Hematopoietic multipotent progenitor cell treated with erythropoietin and hydrocortisone succinate and interleukin-3 and kit ligand, for 4 days (in vitro differentiated cells): ENCODE measurements around the gene IL6R.

Experiments used
- DNase-seq: peaks from one replicate; pipeline ENCODE4 v3.0.0-alpha.2; 2015

Gene IL6R

GRCh38 chr1:154485106-154485505 lies 80.0 kb downstream of the IL6R start:
- peak; percentile 37 for DNase-seq

GRCh38 chr1:154485910-154486496 lies 80.9 kb downstream of the IL6R start:
- no peak for DNase-seq

GRCh38 chr1:154486756-154487155 lies 81.6 kb downstream of the IL6R start:
- DNase-seq = peak; percentile 54

- no peak for DNase-seq
These were observed 83.8 kb downstream of the IL6R start for GRCh38 chr1:154488922-154489321.

GRCh38 chr1:154489695-154490274 lies 84.6 kb downstream of the IL6R start:
- DNase-seq = no peak

- DNase-seq = peak; percentile 71
These were observed 85.2 kb downstream of the IL6R start for GRCh38 chr1:154490317-154490716.

- DNase-seq = no peak
These were observed 87.0 kb downstream of the IL6R start for GRCh38 chr1:154492115-154492514.

- DNase-seq = peak; percentile 77
These were observed 88.1 kb downstream of the IL6R start for GRCh38 chr1:154493276-154493675.

- DNase-seq = no peak
These were observed 90.5 kb downstream of the IL6R start for GRCh38 chr1:154495496-154496273.

GRCh38 chr1:154496383-154496782 lies 91.2 kb downstream of the IL6R start:
- DNase-seq = no peak

- DNase-seq = peak; percentile 87
These were observed 92.1 kb downstream of the IL6R start for GRCh38 chr1:154497026-154497806.

GRCh38 chr1:154499446-154499845 lies 94.3 kb downstream of the IL6R start:
- no peak for DNase-seq

- DNase-seq = no peak
These were observed 95.4 kb downstream of the IL6R start for GRCh38 chr1:154500533-154500932.

- no peak for DNase-seq
These were observed 96.4 kb downstream of the IL6R start for GRCh38 chr1:154501423-154502065.

- peak; percentile 33 for DNase-seq
These were observed 97.1 kb downstream of the IL6R start, which contains the start of the genes SHE and TDRD10 for GRCh38 chr1:154502066-154502743. TSS of gene SHE (minus strand) at chr1:154502412. CDS start at chr1:154502026, 386 bp downstream. TSS of gene TDRD10 (plus strand) at chr1:154502219. CDS start at chr1:154506904, 4,685 bp downstream.

GRCh38 chr1:154502744-154503115 lies 97.6 kb downstream of the IL6R start:
- peak; percentile 30 for DNase-seq

- DNase-seq = no peak
These were observed 98.8 kb downstream of the IL6R start for GRCh38 chr1:154503898-154504297.

GRCh38 chr1:154512760-154513159 lies 107.6 kb downstream of the IL6R start:
- DNase-seq = no peak

GRCh38 chr1:154514066-154514553 lies 109.0 kb downstream of the IL6R start:
- no peak for DNase-seq

- DNase-seq = no peak
These were observed 112.5 kb downstream of the IL6R start for GRCh38 chr1:154517661-154518060.
